OCI-M1 (cell line): ENCODE data around the gene WDR19.

Source experiments
- DNase-seq: peaks from one replicate; lab custom pipeline; 2025; lab: John Stamatoyannopoulos, UW

The WDR19 gene

DNA sequence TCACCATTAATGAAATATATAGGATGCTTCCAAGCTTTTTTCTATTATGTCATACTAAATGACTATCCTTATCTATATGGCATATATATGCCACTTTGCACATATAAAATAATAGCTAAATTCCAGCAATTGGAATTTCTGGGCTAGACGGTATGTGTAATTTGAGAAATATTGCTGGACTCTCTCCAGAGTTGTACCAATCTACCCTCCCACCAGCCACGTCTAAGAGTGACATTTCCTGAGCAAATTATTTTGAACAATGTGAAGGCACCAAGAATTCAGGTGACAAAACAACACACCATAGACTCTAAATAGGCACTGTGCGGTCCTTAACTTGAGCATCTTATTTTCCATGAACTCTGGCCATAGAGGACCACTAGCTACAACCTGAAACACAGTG is 121.5 kb downstream of the WDR19 start:
- DNase-seq: no peak

DNA sequence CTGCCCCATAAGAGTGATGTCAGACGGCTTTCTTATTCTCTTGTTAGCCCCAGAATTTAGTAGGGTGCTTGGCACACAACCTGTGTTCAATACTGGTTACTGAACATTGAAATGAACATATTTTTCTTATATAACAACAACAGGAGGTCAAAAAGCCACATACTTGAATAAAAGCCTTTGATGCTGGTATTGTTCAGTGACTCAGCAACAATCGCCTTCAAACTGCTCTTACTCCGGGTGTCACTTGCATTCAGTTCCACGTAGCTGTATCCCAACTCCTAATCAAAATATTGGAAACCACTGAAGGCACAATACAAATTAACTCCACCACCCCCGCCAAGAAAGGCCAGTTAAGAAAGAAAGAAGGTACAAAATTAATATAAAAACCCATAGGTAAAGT is 122.3 kb downstream of the WDR19 start:
- peak; percentile 37 for DNase-seq

DNA sequence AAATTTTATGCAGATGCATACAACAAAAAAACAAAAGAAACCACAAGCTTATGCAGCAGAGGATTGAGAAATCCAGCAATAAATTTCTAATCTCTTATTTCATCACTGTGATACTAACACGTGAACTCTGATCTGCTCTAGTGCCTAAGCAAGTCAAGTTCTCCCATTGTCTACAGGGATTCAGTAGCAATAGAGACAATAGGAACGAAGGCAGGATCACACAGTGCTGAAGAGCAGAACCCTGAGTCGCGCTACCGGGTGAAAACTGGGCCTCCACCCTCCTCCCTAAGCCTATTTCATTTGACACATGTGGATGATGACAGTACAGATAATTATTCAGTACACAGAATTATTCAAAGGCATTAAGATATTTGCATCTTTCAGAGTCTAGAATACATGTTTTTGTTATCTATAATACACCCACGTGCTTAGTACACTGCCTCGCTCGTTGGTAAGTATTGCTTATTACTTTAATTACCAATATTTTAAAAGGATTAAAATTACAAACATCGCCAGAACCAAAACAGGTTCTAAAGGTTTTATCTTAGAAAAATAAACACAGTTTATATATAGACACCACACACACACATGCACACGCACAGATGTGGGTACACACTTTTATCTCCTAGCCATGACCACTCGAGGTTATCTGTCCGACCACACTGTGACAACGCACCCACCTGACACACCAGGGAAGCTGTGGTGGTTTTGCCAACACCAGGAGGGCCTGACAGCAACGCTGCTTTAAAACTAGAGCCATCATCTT is 123.8 kb downstream of the WDR19 start:
- DNase-seq: peak; percentile 54

DNA sequence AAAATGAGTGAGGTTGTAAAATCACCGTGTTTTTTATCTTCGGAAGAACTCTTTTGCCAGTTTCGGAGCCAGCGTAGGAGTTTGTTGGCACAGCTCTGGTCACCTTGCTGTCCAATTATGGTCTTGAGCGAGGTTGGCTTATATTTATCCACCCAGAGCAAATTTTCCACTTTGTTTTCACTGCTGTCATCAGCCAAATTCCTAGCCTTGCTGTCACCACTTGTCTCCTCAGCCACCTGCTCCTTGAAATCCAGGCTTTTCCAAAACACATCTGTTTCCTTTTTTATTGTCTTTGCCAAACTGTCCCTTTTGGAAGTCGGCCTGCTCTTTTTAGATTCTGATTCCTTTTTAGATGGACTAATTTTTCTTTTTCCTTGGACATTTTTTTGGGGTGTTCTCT is 126.3 kb downstream of the WDR19 start:
- no peak for DNase-seq

DNA sequence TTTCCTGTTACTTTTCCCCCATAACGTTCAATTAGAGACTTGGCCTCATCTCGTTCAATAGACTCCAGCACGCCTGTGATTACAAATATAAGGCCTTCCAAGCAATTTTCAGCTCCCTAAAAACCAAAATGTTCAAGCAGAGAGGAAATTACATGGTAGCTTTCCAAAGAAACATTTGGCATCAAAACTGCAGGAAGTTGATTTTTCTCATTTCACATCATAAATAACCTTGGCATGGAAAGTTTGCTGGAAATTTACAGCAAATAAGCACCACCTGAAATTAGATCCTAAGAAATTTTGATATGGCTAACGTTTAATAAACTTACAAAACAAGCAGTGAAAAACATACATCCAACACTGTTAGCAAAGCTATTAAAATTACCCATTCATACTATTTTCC is 130.5 kb downstream of the WDR19 start:
- no peak for DNase-seq

DNA sequence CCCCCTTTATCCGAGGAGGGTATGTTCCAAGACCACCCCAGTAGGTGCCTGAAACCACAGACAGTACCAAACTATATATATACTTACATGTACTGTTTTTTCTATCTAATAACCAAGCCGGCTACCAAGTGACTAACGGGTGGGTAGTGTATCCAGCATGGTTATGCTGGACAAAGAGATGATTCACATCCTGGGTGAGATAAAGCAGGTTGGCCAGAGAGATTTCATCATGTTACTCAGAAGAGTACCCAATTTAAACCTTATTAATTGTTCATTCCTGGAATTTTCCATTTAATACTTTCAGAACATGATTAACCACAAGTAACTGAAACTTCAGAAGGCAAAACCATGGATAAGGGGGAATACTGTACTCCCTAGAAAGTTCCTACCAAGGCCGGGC is 137.3 kb downstream of the WDR19 start:
- peak; percentile 20 for DNase-seq

DNA sequence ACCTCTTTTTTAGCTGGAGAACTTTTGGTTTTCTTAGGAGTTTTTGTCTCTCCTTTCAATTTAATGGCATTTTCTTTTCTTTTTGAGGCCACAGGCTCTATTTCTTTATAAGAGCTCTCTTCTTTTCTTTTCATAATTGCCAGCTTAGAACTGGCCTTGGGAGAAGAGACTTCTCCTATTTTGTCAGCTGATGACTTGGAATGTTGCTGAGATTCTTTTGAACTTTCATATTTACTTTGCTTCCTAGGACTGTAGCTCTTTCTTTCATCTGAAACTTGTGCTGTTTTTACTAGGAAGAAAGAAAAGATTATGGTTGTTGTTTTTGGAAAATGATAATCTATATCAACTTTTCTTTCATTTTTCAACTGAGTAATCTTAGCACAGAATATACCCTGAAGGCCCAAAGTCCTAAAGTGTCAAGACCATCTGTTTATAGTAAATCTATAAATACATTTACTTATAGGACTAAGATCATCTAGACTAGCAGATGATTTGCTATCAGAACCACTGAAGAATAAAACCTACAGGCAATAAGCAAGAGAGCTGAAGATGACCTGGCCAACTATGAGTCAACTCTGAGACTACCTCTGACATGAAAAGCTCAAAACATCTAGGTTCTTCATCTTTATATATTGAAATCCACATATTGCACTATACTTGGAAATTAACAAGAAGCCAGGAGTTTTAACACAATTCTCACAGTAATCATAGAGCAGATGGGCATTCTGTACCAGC is 138.2 kb downstream of the WDR19 start:
- no peak for DNase-seq

DNA sequence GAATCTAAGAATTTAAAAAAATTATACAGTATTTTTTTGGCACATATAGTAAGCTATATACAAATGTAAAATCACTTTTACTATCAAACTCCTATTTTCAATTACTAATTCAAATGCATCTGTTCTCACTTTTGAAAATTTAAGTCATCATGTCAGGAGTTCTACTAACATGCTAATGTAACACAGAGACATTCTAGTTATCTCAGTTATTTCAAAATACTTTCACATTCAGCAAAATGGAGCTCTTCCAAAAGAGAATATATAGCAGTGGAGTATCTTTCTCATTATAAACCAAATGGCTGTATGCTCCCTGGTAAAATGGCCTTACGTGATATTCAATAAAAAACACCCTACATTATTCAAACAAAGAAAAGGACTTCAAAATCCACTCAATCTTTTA is 141.5 kb downstream of the WDR19 start:
- no peak for DNase-seq

DNA sequence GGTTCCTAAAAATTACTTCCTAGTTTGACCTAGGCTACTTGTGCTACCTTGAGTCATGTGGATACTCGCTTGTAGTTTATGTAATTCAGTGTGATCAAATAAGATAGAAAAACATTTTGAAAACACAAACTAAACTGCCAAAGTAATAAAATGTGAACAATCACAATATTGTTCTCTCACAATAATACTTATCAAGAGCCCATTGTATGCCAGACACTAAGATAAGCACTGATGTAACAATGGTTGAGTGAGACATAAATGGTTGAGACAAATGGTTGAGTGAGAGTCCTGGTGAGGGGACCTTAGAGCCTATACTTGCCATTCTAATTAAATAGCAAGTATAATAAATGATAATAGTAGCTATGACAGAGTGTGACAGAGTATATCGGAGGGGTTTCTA is 142.1 kb downstream of the WDR19 start:
- no peak for DNase-seq

DNA sequence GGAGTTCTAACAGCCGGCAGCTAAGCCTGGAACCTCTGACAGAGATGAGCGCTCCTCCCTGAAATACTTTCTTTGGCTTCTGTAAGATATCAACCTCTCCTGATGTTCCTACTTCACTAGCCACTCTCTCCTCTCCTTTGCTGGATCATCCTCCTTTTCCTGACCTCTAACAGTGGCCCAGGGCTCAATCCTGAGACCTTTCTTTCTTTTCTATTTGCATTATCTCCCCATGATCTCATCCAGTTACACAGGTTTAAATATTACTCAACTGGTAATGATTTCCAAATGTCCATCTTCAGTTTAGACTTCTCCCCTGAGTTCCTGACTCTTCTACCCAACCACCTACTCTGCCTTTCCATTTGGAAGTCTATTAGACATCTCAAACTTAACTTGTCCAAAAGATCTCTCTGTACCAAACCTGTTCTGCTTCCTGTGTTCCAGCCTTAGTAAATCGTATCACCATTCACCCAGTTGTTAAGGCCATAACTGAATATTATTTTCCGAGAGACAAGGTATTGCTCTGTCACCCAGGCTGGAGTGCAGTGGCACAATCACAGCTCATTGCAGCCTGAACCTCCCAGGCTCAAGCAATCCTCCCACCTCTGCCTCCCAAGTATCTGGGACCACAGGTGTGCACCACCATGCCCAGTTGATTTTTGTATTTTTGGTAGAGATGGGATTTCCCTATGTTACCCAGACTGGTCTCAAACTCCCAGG is 142.7 kb downstream of the WDR19 start:
- no peak for DNase-seq

DNA sequence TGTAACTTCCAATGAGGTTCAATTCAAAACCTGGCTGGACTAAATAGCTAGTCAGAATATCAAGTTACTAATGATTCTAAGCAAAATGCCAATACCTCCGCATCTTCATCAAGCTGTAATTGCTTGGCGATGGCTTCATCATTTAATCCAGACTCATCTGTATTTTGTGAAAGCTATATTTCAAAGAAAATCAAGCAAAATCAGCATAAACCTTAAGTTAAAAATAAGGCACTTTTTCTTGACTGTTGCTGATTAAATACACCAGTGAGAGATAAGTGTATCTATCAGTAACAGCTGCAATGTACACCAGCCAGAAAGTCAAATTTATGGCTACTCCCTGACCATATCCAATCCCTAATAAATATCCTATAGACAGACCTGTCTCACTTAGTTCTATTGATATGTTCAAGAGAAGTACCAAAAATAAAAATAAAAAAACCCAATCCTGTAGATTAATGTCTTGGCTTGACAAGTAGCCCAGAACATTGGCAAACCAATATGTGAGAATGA is 144.2 kb downstream of the WDR19 start:
- no peak for DNase-seq

DNA sequence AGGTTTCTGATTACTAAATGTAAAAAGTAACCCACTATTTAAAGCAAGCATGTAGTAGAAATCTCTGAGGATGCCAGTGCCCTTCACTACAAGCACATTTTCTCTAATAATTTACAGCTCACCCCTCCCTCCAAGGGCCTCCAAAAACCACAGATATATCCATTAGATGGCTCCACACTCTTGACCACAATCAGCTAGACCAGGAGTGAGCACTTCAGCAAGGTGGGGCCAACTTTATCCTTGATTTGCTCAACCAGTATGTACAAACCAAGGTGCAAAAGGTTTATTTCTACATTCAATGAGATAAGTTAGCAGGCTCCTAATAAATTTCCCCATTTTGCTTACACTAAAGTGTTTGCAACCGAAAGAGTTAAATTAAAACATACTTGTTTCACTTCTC is 148.0 kb downstream of the WDR19 start:
- DNase-seq: peak; percentile 3

DNA sequence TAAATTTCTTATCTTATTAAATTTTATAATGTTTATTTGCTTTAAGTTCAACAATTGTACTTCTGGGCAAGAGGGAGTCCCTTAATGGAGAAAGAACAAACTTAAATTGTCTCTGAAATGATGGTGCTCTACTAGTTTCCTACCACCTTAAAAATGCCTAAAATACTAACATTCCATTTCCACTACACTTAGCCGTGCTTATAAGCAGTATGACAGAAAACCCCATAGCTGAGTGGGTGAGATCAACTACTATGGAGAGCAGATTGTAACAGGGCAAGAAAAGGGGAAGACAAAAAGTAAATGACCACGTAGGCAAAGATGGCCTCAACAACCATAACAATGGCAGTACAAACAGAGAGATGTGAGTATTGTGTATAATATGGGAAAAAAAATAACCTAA is 148.9 kb downstream of the WDR19 start:
- peak; percentile 42 for DNase-seq
